Calu3 (cell line): ENCODE results near the gene FZD2. TPM values are rescaled to one million over a fixed set of nuclear protein-coding genes. Genes with fewer than 3 reads are reported as not detected.
"Not testable (repeated sequence)": the region's sequence is repeated elsewhere in the genome, so short reads cannot be mapped to it uniquely, and the experiment has no call there.

ENCODE experiments used
- BruUV-seq: library from RNA; stranded (reverse); fragments of 400-500 nt; replicated peaks from 2 replicates; lab custom pipeline; 2021; lab: Mats Ljungman, UMichigan
- CTCF ChIA-PET: fragments of 300-600 bp; sonication (Branson Sonifier 250); formaldehyde crosslinking; loops from one replicate; lab custom pipeline; 2022; ENCODE audit warnings: antibody characterized with exemption; lab: Charles Lee
- DNase-seq: peaks from one replicate; pipeline ENCODE4 v3.0.0; 2022
- H3K27ac Mint-ChIP-seq: one replicate; pipeline ENCODE4 v1.8.0; 2022; ENCODE audit warnings: mixed read lengths; ENCODE audit not compliant: unreplicated experiment
- H3K27me3 Mint-ChIP-seq: one replicate; pipeline ENCODE4 v1.8.0; 2022; ENCODE audit warnings: mixed read lengths; ENCODE audit not compliant: unreplicated experiment
- H3K36me3 Mint-ChIP-seq: one replicate; pipeline ENCODE4 v1.8.0; 2022; ENCODE audit warnings: mild to moderate bottlenecking, moderate library complexity, mixed read lengths; ENCODE audit not compliant: insufficient read depth, unreplicated experiment
- H3K4me1 Mint-ChIP-seq: one replicate; pipeline ENCODE4 v1.8.0; 2022; ENCODE audit warnings: mild to moderate bottlenecking, low read depth, mixed read lengths; ENCODE audit not compliant: unreplicated experiment
- H3K4me3 Mint-ChIP-seq: one replicate; pipeline ENCODE4 v1.8.0; 2022; ENCODE audit warnings: mild to moderate bottlenecking, low read depth, moderate library complexity, mixed read lengths; ENCODE audit not compliant: unreplicated experiment
- H3K9me3 Mint-ChIP-seq: one replicate; pipeline ENCODE4 v1.8.0; 2022; ENCODE audit warnings: low read depth, mixed read lengths; ENCODE audit not compliant: unreplicated experiment
- CTCF ChIP-seq: fragments of 200-600 bp; IDR thresholded peaks from one replicate; pipeline ENCODE4 v1.8.0; 2022; ENCODE audit warnings: antibody characterized with exemption; ENCODE audit not compliant: unreplicated experiment
- intact Hi-C: fragments of 100-400 bp; cut with micrococcal nuclease; formaldehyde crosslinking; loops from one replicate; pipeline ENCODE4 v1.10.0; 2022; ENCODE audit not compliant: unreplicated experiment
- total RNA-seq: library from RNA; stranded (reverse); gene quantifications from 2 replicates; pipeline ENCODE4 v1.2.3, GENCODE V29; 2022

Gene FZD2
- total RNA-seq, 1 experiment from 2014 or later: 35.8 TPM

- CTCF ChIA-PET: no interaction called here
- Mint-ChIP-seq H3K36me3 (peaks cover 45% of the 10 kb centered on the region), H3K27ac (no peak overlapping the region), H3K27me3 (no peaks in the 10 kb centered on the region), H3K4me1 (peaks cover 39% of the 10 kb centered on the region), H3K9me3 (no peaks in the 10 kb centered on the region), H3K4me3 (peak overlapping the region; percentile 93)
- intact Hi-C loops: no loop called here
- BruUV-seq: TSS peak; percentile 17
- no peak for TF ChIP-seq CTCF
- DNase-seq: no peak
Measured at GRCh38 chr17:44559634-44560554, 2.6 kb downstream of the FZD2 start.

- peaks cover 41% of the 10 kb centered on the region for H3K36me3 Mint-ChIP-seq
- no peaks in the 10 kb centered on the region for H3K27me3 Mint-ChIP-seq
- intact Hi-C loops: no loop called here
- TF ChIP-seq CTCF: no peak
- peaks cover 31% of the 10 kb centered on the region for H3K4me1 Mint-ChIP-seq
- no TSS peak for BruUV-seq
- DNase-seq: no peak
- peaks cover 4% of the 10 kb centered on the region for H3K9me3 Mint-ChIP-seq
- CTCF ChIA-PET: no interaction called here
- H3K4me3 Mint-ChIP-seq: no peak overlapping the region
- H3K27ac Mint-ChIP-seq: no peak overlapping the region
Measured at GRCh38 chr17:44561237-44561623, 3.9 kb downstream of the FZD2 start.

DNA sequence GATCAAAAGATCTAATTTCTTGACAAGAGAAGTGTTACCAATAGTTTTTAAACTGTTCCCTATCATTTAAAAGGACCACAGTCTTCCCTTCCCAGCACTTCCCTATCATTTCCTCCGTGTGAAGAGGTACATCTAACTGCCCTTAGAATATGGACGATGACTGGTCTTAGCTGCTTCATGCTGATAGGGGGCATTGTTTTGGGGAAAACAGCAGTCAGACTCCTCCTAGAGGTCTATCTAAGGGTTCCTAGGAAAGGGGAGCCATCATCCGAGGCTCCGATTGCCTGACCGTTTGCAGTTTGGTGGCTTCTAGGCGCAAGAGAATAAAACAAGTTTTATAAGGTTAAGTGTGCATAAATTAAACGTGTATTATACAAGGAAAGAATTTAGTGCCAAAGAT is 7.1 kb downstream of the FZD2 start:
- no peaks in the 10 kb centered on the region for H3K27me3 Mint-ChIP-seq
- no peak overlapping the region for H3K4me3 Mint-ChIP-seq
- TF ChIP-seq CTCF: no peak
- no peak for DNase-seq
- CTCF ChIA-PET: no interaction called here
- peaks cover 14% of the 10 kb centered on the region for H3K36me3 Mint-ChIP-seq
- H3K4me1 Mint-ChIP-seq: peaks cover 13% of the 10 kb centered on the region
- no peak overlapping the region for H3K27ac Mint-ChIP-seq
- peaks cover 4% of the 10 kb centered on the region for H3K9me3 Mint-ChIP-seq
- intact Hi-C loops: no loop called here
- BruUV-seq: no TSS peak

- Mint-ChIP-seq H3K9me3 (peaks cover 4% of the 10 kb centered on the region), H3K4me1 (peaks cover 6% of the 10 kb centered on the region), H3K36me3 (peaks cover 5% of the 10 kb centered on the region), H3K4me3 (no peak overlapping the region), H3K27me3 (no peaks in the 10 kb centered on the region), H3K27ac (no peak overlapping the region)
- intact Hi-C loops: no loop called here
- CTCF ChIA-PET: interaction anchor here (1.5 kb wide), 1 partner anchor 30 kb away, joined by 5 read pairs; no protein-coding TSS in a partner anchor
- TF ChIP-seq CTCF: peak; percentile 60
- no peak for DNase-seq
- no TSS peak for BruUV-seq
Measured at GRCh38 chr17:44565866-44566443, 8.7 kb downstream of the FZD2 start.

- H3K27me3 Mint-ChIP-seq, H3K4me1 Mint-ChIP-seq, H3K27ac Mint-ChIP-seq, H3K4me3 Mint-ChIP-seq, intact Hi-C loops, H3K36me3 Mint-ChIP-seq, H3K9me3 Mint-ChIP-seq, BruUV-seq, DNase-seq: not testable (repeated sequence)
- CTCF ChIA-PET: interaction anchor here (0.5 to 1.3 kb wide), 3 partner anchors 19 to 216 kb away, joined by 4 to 6 read pairs (median 5); no protein-coding TSS in a partner anchor
Measured at GRCh38 chr17:44568311-44568944, 11.1 kb downstream of the FZD2 start.
